ENCODE measurements around the gene CTCFL.
A peak's percentile ranks its signal among the peaks of the same experiment; 100 is the strongest.

Gene CTCFL

GRCh38 chr20:57524511-57525176 is at the start of gene CTCFL:
Gene CTCFL, minus strand, starts transcription at chr20:57525140. Its CDS starts 935 bp downstream, at chr20:57524205.
- no peak for DNase-seq (ENCODE audit: low read depth)
- TF ChIP-seq CTCF (IDR thresholded peaks at IDR 0.05; ENCODE audit: low read length, missing control alignments), result no peak
- H3K4me3 ChIP-seq (replicated peaks; ENCODE audit: low read depth, low read length), result no peak within 1 kb of the TSS

- DNase-seq (ENCODE audit: low read depth), result no peak
- peak; percentile 10 for TF ChIP-seq CTCF (IDR thresholded peaks at IDR 0.05; ENCODE audit: low read length, missing control alignments)
- H3K4me3 ChIP-seq (replicated peaks; ENCODE audit: low read depth, low read length), result no peak overlapping the region
Measured at GRCh38 chr20:57573894-57574293, 49.0 kb upstream of the CTCFL start.

- DNase-seq (ENCODE audit: low read depth), result no peak
- TF ChIP-seq CTCF (IDR thresholded peaks at IDR 0.05; ENCODE audit: low read length, missing control alignments), result no peak
- H3K4me3 ChIP-seq (replicated peaks; ENCODE audit: low read depth, low read length), result no peak overlapping the region
Measured at GRCh38 chr20:57573242-57573641, 48.3 kb upstream of the CTCFL start.

- TF ChIP-seq CTCF (IDR thresholded peaks at IDR 0.05; ENCODE audit: low read length, missing control alignments), result no peak
- DNase-seq (ENCODE audit: low read depth), result no peak
- no peak overlapping the region for H3K4me3 ChIP-seq (replicated peaks; ENCODE audit: low read depth, low read length)
Measured at GRCh38 chr20:57571782-57572416, 47.0 kb upstream of the CTCFL start.

GRCh38 chr20:57570920-57571319 is 46.0 kb upstream of the CTCFL start:
- no peak for TF ChIP-seq CTCF (IDR thresholded peaks at IDR 0.05; ENCODE audit: low read length, missing control alignments)
- no peak for DNase-seq (ENCODE audit: low read depth)
- H3K4me3 ChIP-seq (replicated peaks; ENCODE audit: low read depth, low read length), result no peak overlapping the region

GRCh38 chr20:57570145-57570850 is 45.4 kb upstream of the CTCFL start:
- TF ChIP-seq CTCF (IDR thresholded peaks at IDR 0.05; ENCODE audit: low read length, missing control alignments), result no peak
- H3K4me3 ChIP-seq (replicated peaks; ENCODE audit: low read depth, low read length), result no peak overlapping the region
- DNase-seq (ENCODE audit: low read depth), result no peak
